IMR-90 (cell line): ENCODE results near the gene PDS5B. TPM values are rescaled to one million over a fixed set of nuclear protein-coding genes. Genes with fewer than 3 reads are reported as not detected.

ENCODE experiments used
- ATAC-seq: fragments of 200-7000 bp; cut with Tn5 transposase; 2 replicates; pipeline ENCODE4 v1.9.1; 2020; ENCODE audit warnings: low read depth, mild to moderate bottlenecking, moderate library complexity
- BruUV-seq: library from RNA; stranded (reverse); fragments of 400-500 nt; replicated peaks from 2 replicates; lab custom pipeline; 2021; lab: Mats Ljungman, UMichigan
- CTCF ChIA-PET: fragments of 300-600 bp; formaldehyde crosslinking; extraction: SDS; loops from one replicate; lab custom pipeline; 2021; ENCODE audit warnings: antibody characterized with exemption; lab: Yijun Ruan, JAX
- POLR2A ChIA-PET: fragments of 300-600 bp; sonication (Branson Sonifier 250); formaldehyde crosslinking; loops from one replicate; lab custom pipeline; 2022; ENCODE audit warnings: antibody characterized with exemption; ENCODE audit not compliant: unreplicated experiment; lab: Charles Lee
- DNase-seq: peaks from one replicate; pipeline ENCODE4 v3.0.0; 2013
- H2AFZ ChIP-seq: replicated peaks from 2 replicates; pipeline ENCODE3; 2013; ENCODE audit warnings: low read length, mild to moderate bottlenecking; ENCODE audit not compliant: poor library complexity
- H2AK5ac ChIP-seq: 2 replicates; pipeline ENCODE4 v1.6.1; 2013; ENCODE audit warnings: low read depth, low read length, inconsistent platforms
- H2AK9ac ChIP-seq: replicated peaks from 2 replicates; pipeline ENCODE3; 2013; ENCODE audit warnings: mild to moderate bottlenecking, low read depth, low read length, moderate library complexity; ENCODE audit not compliant: poor library complexity
- H2BK120ac ChIP-seq: 2 replicates; pipeline ENCODE4 v1.6.1; 2013; ENCODE audit warnings: low read depth, low read length, inconsistent platforms
- H2BK15ac ChIP-seq: 3 replicates; pipeline ENCODE4 v1.6.1; 2013; ENCODE audit warnings: low read depth, low read length, inconsistent platforms
- H2BK20ac ChIP-seq: 2 replicates; pipeline ENCODE4 v1.6.1; 2013; ENCODE audit warnings: low read depth, mild to moderate bottlenecking, inconsistent platforms, low read length, moderate library complexity
- H2BK5ac ChIP-seq: 2 replicates; pipeline ENCODE4 v1.6.1; 2013; ENCODE audit warnings: mild to moderate bottlenecking, low read depth, low read length, inconsistent platforms; ENCODE audit not compliant: poor library complexity, severe bottlenecking
- H3K14ac ChIP-seq: replicated peaks from 2 replicates; pipeline ENCODE4 v1.6.1; 2013; ENCODE audit warnings: low read depth, low read length, inconsistent platforms
- H3K18ac ChIP-seq: 2 replicates; pipeline ENCODE4 v1.6.1; 2013; ENCODE audit warnings: low read depth, low read length, control low read depth
- H3K23ac ChIP-seq: 2 replicates; pipeline ENCODE4 v1.6.1; 2013; ENCODE audit warnings: low read depth, low read length, inconsistent platforms
- H3K27ac ChIP-seq: 2 replicates; pipeline ENCODE4 v1.5.1; 2013; ENCODE audit warnings: mild to moderate bottlenecking, control low read depth, low read length; ENCODE audit not compliant: insufficient read depth
- H3K27me3 ChIP-seq: 2 replicates; pipeline ENCODE4 v1.6.1; 2013; ENCODE audit warnings: low read length; ENCODE audit not compliant: control insufficient read depth, insufficient read depth
- H3K36me3 ChIP-seq: 2 replicates; pipeline ENCODE4 v1.6.1; 2013; ENCODE audit warnings: low read length, mixed read lengths; ENCODE audit not compliant: control insufficient read depth, insufficient read depth
- H3K4ac ChIP-seq: 2 replicates; pipeline ENCODE4 v1.6.1; 2013; ENCODE audit warnings: low read depth, low read length, inconsistent platforms
- H3K4me1 ChIP-seq: 2 replicates; pipeline ENCODE4 v1.6.1; 2013; ENCODE audit warnings: low read length, mixed read lengths; ENCODE audit not compliant: control insufficient read depth, insufficient read depth
- H3K4me2 ChIP-seq: 2 replicates; pipeline ENCODE4 v1.6.1; 2013; ENCODE audit warnings: low read depth, mild to moderate bottlenecking, control low read depth, low read length, moderate library complexity
- H3K4me3 ChIP-seq: 2 replicates; pipeline ENCODE4 v1.5.1; 2013; ENCODE audit warnings: low read depth, mild to moderate bottlenecking, control low read depth, low read length, moderate library complexity; ENCODE audit not compliant: insufficient read depth
- H3K56ac ChIP-seq: 2 replicates; pipeline ENCODE4 v1.6.1; 2013; ENCODE audit warnings: low read length, inconsistent platforms; ENCODE audit not compliant: insufficient read depth; ENCODE audit errors: extremely low read depth
- H3K79me1 ChIP-seq, 2 experiments: 2 replicates each; pipeline ENCODE4 v1.6.1; 2013; ENCODE audit warnings: low read length in 2 of 2, inconsistent platforms in 1 of 2, low read depth in 1 of 2
- H3K9ac ChIP-seq: 2 replicates; pipeline ENCODE4 v1.6.1; 2013; ENCODE audit warnings: low read depth, low read length, control low read depth
- H3K9me1 ChIP-seq: 2 replicates; pipeline ENCODE4 v1.6.1; 2013; ENCODE audit warnings: low read length, inconsistent platforms; ENCODE audit not compliant: insufficient read depth
- H3K9me3 ChIP-seq: 2 replicates; pipeline ENCODE4 v1.6.1; 2013; ENCODE audit warnings: low read length; ENCODE audit not compliant: control insufficient read depth, insufficient read depth
- H4K20me1 ChIP-seq: 2 replicates; pipeline ENCODE4 v1.6.1; 2013; ENCODE audit warnings: low read length, inconsistent platforms; ENCODE audit not compliant: insufficient read depth
- H4K5ac ChIP-seq: 2 replicates; pipeline ENCODE4 v1.6.1; 2013; ENCODE audit warnings: mild to moderate bottlenecking, low read depth, low read length, control low read depth
- H4K8ac ChIP-seq, 2 experiments: 2 replicates each; pipeline ENCODE4 v1.6.1; 2013; ENCODE audit warnings: low read depth in 2 of 2, low read length in 2 of 2, control low read depth in 1 of 2, inconsistent platforms in 1 of 2
- H4K91ac ChIP-seq: 2 replicates; pipeline ENCODE4 v1.6.1; 2013; ENCODE audit warnings: low read depth, low read length, inconsistent platforms; ENCODE audit not compliant: insufficient read depth
- BHLHE40 ChIP-seq: fragments of 150-350 bp; IDR thresholded peaks from 2 replicates; pipeline ENCODE4 v1.6.1; 2016; ENCODE audit warnings: mild to moderate bottlenecking, low read depth, low read length
- CEBPB ChIP-seq: IDR thresholded peaks from 2 replicates; pipeline ENCODE4 v1.6.1; 2012; ENCODE audit warnings: low read depth, low read length, improper control_type of control experiment
- CHD1 ChIP-seq: IDR thresholded peaks from 2 replicates; pipeline ENCODE4 v1.6.1; 2012; ENCODE audit warnings: low read depth, low read length, improper control_type of control experiment
- FOS ChIP-seq: fragments of 150-350 bp; IDR thresholded peaks from 2 replicates; pipeline ENCODE4 v1.6.1; 2016; ENCODE audit warnings: low read depth, low read length
- MAFK ChIP-seq: IDR thresholded peaks from 2 replicates; pipeline ENCODE4 v1.6.1; 2012; ENCODE audit warnings: low read depth, low read length, improper control_type of control experiment
- MAZ ChIP-seq: IDR thresholded peaks from 2 replicates; pipeline ENCODE4 v1.6.1; 2012; ENCODE audit warnings: low read depth, mild to moderate bottlenecking, low read length, improper control_type of control experiment, moderate library complexity, borderline replicate concordance
- MXI1 ChIP-seq: IDR thresholded peaks from 2 replicates; pipeline ENCODE4 v1.6.1; 2012; ENCODE audit warnings: low read depth, mild to moderate bottlenecking, low read length, moderate library complexity, borderline replicate concordance
- NFE2L2 ChIP-seq: fragments of 150-350 bp; IDR thresholded peaks from 2 replicates; pipeline ENCODE4 v1.6.1; 2016; ENCODE audit warnings: low read depth, mild to moderate bottlenecking, low read length
- POLR2A ChIP-seq: IDR thresholded peaks from 2 replicates; pipeline ENCODE4 v1.6.1; 2012; ENCODE audit warnings: mild to moderate bottlenecking, low read depth, low read length
- RAD21 ChIP-seq: IDR thresholded peaks from 2 replicates; pipeline ENCODE4 v1.6.1; 2012; ENCODE audit warnings: low read length, improper control_type of control experiment
- RFX5 ChIP-seq: IDR thresholded peaks from 2 replicates; pipeline ENCODE4 v1.8.0; 2012; ENCODE audit warnings: low read depth, mild to moderate bottlenecking, low read length, moderate library complexity
- SMC3 ChIP-seq: fragments of 150-350 bp; IDR thresholded peaks from 2 replicates; pipeline ENCODE4 v1.6.1; 2016; ENCODE audit warnings: low read depth, mild to moderate bottlenecking, antibody characterized with exemption, low read length, moderate library complexity
- WGBS, 2 experiments: methylation state at CpG; one replicate each; pipeline versions ENCODE4 v1.1.5 to v1.1.7; 2013; ENCODE audit warnings: missing lambda C conversion rate in 2 of 2; ENCODE audit not compliant: insufficient read length in 1 of 2; ENCODE audit errors: extremely low coverage in 2 of 2; 5-methylcytosine and 5-hydroxymethylcytosine counted together
- dilution Hi-C: fragments of 300-500 bp; cut with HindIII; formaldehyde crosslinking; loops from one replicate; pipeline ENCODE4 v1.14.3; 2018; ENCODE audit warnings: low sequenced_read_pairs; ENCODE audit not compliant: unreplicated experiment
- in situ Hi-C: fragments of 300-500 bp; cut with MboI; formaldehyde crosslinking; loops from 3 replicates; pipeline ENCODE4 v1.14.3; 2019; ENCODE audit warnings: low sequenced_read_pairs, inconsistent platforms, mixed read lengths
- intact Hi-C: fragments of 100-400 bp; cut with micrococcal nuclease; formaldehyde crosslinking; loops from 2 replicates; pipeline ENCODE4 v1.10.0; 2022
- polyA plus RNA-seq, 3 experiments: library from polyadenylated mRNA; depleted of rRNA; stranded (reverse); fragments of >200 nt; gene quantifications; 2 replicates each; pipeline ENCODE4 v1.2.3, GENCODE V29; 2012; ENCODE audit warnings: low replicate concordance in 1 of 3
- total RNA-seq: library from RNA; depleted of rRNA; stranded (reverse); fragments of >200 nt; gene quantifications from 2 replicates; pipeline ENCODE4 v1.2.3, GENCODE V29; 2012
- TF ChIP-seq, protein P1 (sequence below): fragments of 150-350 bp; IDR thresholded peaks from 2 replicates; pipeline ENCODE4 v1.6.1; 2017; ENCODE audit warnings: mild to moderate bottlenecking, antibody characterized with exemption, low read length, low read depth

The PDS5B gene
- total and polyA plus RNA-seq, 2 of the 4 experiments (the other 2 are of a cell fraction): 6.2 to 20.1 TPM

DNA sequence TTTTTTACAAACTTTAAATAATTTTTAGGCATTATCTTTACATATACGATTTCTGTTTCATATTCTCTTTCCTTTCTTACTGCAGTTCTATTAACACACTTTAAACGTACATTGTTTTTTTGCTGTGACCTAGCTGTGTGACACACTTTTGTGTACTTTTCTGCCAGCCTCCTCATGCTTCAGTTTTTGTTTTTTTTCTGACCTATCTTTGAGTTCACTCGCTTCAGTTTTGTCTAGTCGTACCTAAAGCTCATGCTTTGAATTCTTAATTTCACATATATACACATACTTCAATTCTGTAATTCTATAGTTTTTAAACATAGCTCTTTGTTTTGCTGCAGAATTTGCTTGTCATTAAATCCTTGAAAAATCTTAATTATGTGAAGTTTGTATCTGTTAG is 150.4 kb downstream of the PDS5B start:
- no peak overlapping the region for H2AK5ac ChIP-seq
- no peak overlapping the region for H3K4me3 ChIP-seq
- ChIA-PET POLR2A (interaction anchor here (0.6 kb wide), 1 partner anchor 390 kb away, joined by 4 read pairs; no protein-coding TSS in a partner anchor), CTCF (no interaction called here)
- in situ Hi-C loops (no loop called here), dilution Hi-C loops (no loop called here), intact Hi-C loops (no loop called here)
- H4K5ac ChIP-seq: no peak overlapping the region
- H3K27ac ChIP-seq: no peak overlapping the region
- H4K20me1 ChIP-seq: 0 out of 2 replicates have a peak, but pooled peaks cover under 1% of the 10 kb centered on the region
- no peak overlapping the region for H2AK9ac ChIP-seq
- no peak overlapping the region for H2BK120ac ChIP-seq
- H3K4me1 ChIP-seq: no peaks in the 10 kb centered on the region; the same call in 1 of the 2 replicates
- no peak overlapping the region for H3K14ac ChIP-seq
- no peak overlapping the region for H2BK5ac ChIP-seq
- H3K9ac ChIP-seq: peak overlapping the region; percentile 23; the same call in 1 of the 2 replicates
- no peak overlapping the region for H2BK15ac ChIP-seq
- H3K9me3 ChIP-seq: no peaks in the 10 kb centered on the region
- H3K27me3 ChIP-seq: no peaks in the 10 kb centered on the region
- no peak overlapping the region for H2AFZ ChIP-seq
- peaks cover 4% of the 10 kb centered on the region; the same call in 1 of the 2 replicates for H3K9me1 ChIP-seq
- no peak overlapping the region for H3K23ac ChIP-seq
- ATAC-seq: no peak
- H3K4ac ChIP-seq: no peak overlapping the region
- TF ChIP-seq RAD21 (no peak), NFE2L2 (no peak), MXI1 (no peak), MAFK (no peak), CHD1 (no peak), CEBPB (no peak), MAZ (no peak), RFX5 (no peak), POLR2A (no peak), BHLHE40 (no peak), FOS (no peak), SMC3 (no peak)
- TF ChIP-seq, protein P1, sequence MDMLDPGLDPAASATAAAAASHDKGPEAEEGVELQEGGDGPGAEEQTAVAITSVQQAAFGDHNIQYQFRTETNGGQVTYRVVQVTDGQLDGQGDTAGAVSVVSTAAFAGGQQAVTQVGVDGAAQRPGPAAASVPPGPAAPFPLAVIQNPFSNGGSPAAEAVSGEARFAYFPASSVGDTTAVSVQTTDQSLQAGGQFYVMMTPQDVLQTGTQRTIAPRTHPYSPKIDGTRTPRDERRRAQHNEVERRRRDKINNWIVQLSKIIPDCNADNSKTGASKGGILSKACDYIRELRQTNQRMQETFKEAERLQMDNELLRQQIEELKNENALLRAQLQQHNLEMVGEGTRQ: no peak
- DNase-seq: no peak
- H3K18ac ChIP-seq: no peak overlapping the region
- no peaks in the 10 kb centered on the region for H3K36me3 ChIP-seq
- BruUV-seq: no TSS peak
- no peak overlapping the region for H4K91ac ChIP-seq
- H4K8ac ChIP-seq: peak overlapping the region in 1 of 2 experiments; percentile 19; a peak in 1 of 4 replicates
- H3K4me2 ChIP-seq: peak overlapping the region; percentile 91
- H2BK20ac ChIP-seq: no peak overlapping the region
- H3K79me1 ChIP-seq: peaks cover 0 to 8% of the 10 kb centered on the region in 2 experiments; a peak in 3 of 4 replicates
- no peak overlapping the region for H3K56ac ChIP-seq
- WGBS, 2 experiments: 50% methylated on average over 2 of the region's 4 CpGs; no CpG with 5 or more reads in 1 of the 2 experiments
